IMR-90 (cell line): Measurements from ENCODE around the gene IGLL5.

Source experiments
- CTCF ChIP-seq: conservative IDR thresholded peaks from 2 replicates; pipeline ENCODE4 v1.5.1; 2012; ENCODE audit warnings: mild to moderate bottlenecking, low read depth, low read length, improper control_type of control experiment
- MAFK ChIP-seq: IDR thresholded peaks from 2 replicates; pipeline ENCODE4 v1.6.1; 2012; ENCODE audit warnings: low read depth, low read length, improper control_type of control experiment

GRCh38 chr22:22909605-22910271 is 22.1 kb downstream of the IGLL5 start:
- TF ChIP-seq CTCF (no peak), MAFK (no peak)
